ENCODE data around the gene PSMB5.

The PSMB5 gene

GRCh38 chr14:22979748-22980392, 54.8 kb downstream of the PSMB5 start:
- peaks cover 10 to 76% (median 67%) of the 10 kb centered on the region in 10 experiments for H3K4me1 ChIP-seq
- no peaks in the 10 kb centered on the region for H3K9me3 ChIP-seq (replicated peaks in 1 of 11)
- peak overlapping the region in 7 of 11 experiments; percentile 33 to 85 (median 69); a peak in 13 of 22 replicates for H3K9ac ChIP-seq
- peak overlapping the region; percentile 32 to 98 (median 94); a peak in 20 of 22 replicates for H3K4me2 ChIP-seq
- H3K27me3 ChIP-seq, result peaks cover 20 to 40% (median 30%) of the 10 kb centered on the region in 11 experiments
- H3K27ac ChIP-seq, result peak overlapping the region in 4 of 11 experiments; percentile 8 to 48 (median 32); a peak in 4 of 22 replicates
- peaks cover 0 to 21% (median 8%) of the 10 kb centered on the region in 11 experiments; a peak in 12 of 22 replicates for H3K36me3 ChIP-seq
- peaks cover 0 to 32% (median 0%) of the 10 kb centered on the region in 11 experiments; a peak in 6 of 22 replicates for H4K20me1 ChIP-seq
- TF ChIP-seq Cebpa-rat (IDR thresholded peaks at IDR 0.05), result no peak
- peak overlapping the region in 8 of 10 experiments; percentile 52 to 84 (median 76); a peak in 15 of 20 replicates for H3K4me3 ChIP-seq

GRCh38 chr14:22978981-22979671, 55.6 kb downstream of the PSMB5 start:
- no peaks in the 10 kb centered on the region for H3K9me3 ChIP-seq (replicated peaks in 1 of 11)
- peaks cover 0 to 32% (median 0%) of the 10 kb centered on the region in 11 experiments; a peak in 6 of 22 replicates for H4K20me1 ChIP-seq
- peak overlapping the region in 4 of 11 experiments; percentile 12 to 85 (median 76); a peak in 4 of 22 replicates for H3K9ac ChIP-seq
- peaks cover 20 to 40% (median 30%) of the 10 kb centered on the region in 11 experiments for H3K27me3 ChIP-seq
- H3K4me3 ChIP-seq, result peak overlapping the region in 3 of 10 experiments; percentile 71 to 82 (median 77); a peak in 1 of 20 replicates
- H3K4me1 ChIP-seq, result peaks cover 10 to 69% (median 62%) of the 10 kb centered on the region in 10 experiments
- no peak for TF ChIP-seq Cebpa-rat (IDR thresholded peaks at IDR 0.05)
- H3K4me2 ChIP-seq, result peak overlapping the region in 9 of 11 experiments; percentile 78 to 98 (median 95); a peak in 18 of 22 replicates
- H3K36me3 ChIP-seq, result peaks cover 0 to 28% (median 16%) of the 10 kb centered on the region in 11 experiments; a peak in 14 of 22 replicates
- peak overlapping the region in 1 of 11 experiments; percentile 9; a peak in 1 of 22 replicates for H3K27ac ChIP-seq

GRCh38 chr14:22978487-22978837, 56.2 kb downstream of the PSMB5 start:
- no peak overlapping the region for H3K4me3 ChIP-seq
- H3K27ac ChIP-seq, result no peak overlapping the region
- H3K27me3 ChIP-seq, result peaks cover 20 to 40% (median 30%) of the 10 kb centered on the region in 11 experiments
- peaks cover 10 to 63% (median 57%) of the 10 kb centered on the region in 10 experiments for H3K4me1 ChIP-seq
- H3K4me2 ChIP-seq, result peak overlapping the region in 6 of 11 experiments; percentile 17 to 98 (median 86); a peak in 11 of 22 replicates
- H3K36me3 ChIP-seq, result peaks cover 0 to 32% (median 19%) of the 10 kb centered on the region in 11 experiments; a peak in 14 of 22 replicates
- TF ChIP-seq Cebpa-rat (IDR thresholded peaks at IDR 0.05), result no peak
- H3K9me3 ChIP-seq (replicated peaks in 1 of 11), result no peaks in the 10 kb centered on the region
- peak overlapping the region in 2 of 11 experiments; percentile 19 to 69; a peak in 1 of 22 replicates for H3K9ac ChIP-seq
- H4K20me1 ChIP-seq, result peaks cover 0 to 32% (median 0%) of the 10 kb centered on the region in 11 experiments; a peak in 6 of 22 replicates

- Histone ChIP-seq H3K36me3 (peaks cover 0 to 38% (median 24%) of the 10 kb centered on the region in 11 experiments; a peak in 14 of 22 replicates), H3K9ac (peak overlapping the region in 5 of 11 experiments; percentile 19 to 69 (median 37); a peak in 4 of 22 replicates), H3K27me3 (peaks cover 20 to 40% (median 30%) of the 10 kb centered on the region in 11 experiments), H3K4me1 (peaks cover 10 to 57% (median 54%) of the 10 kb centered on the region in 10 experiments), H3K4me3 (no peak overlapping the region), H4K20me1 (peaks cover 0 to 32% (median 0%) of the 10 kb centered on the region in 11 experiments; a peak in 6 of 22 replicates), H3K9me3 (replicated peaks in 1 of 11) (no peaks in the 10 kb centered on the region), H3K27ac (no peak overlapping the region), H3K4me2 (peak overlapping the region in 8 of 11 experiments; percentile 26 to 98 (median 71); a peak in 9 of 22 replicates)
- TF ChIP-seq Cebpa-rat (IDR thresholded peaks at IDR 0.05), result no peak
Observed at GRCh38 chr14:22977684-22978486, 56.8 kb downstream of the PSMB5 start.

- H3K9ac ChIP-seq, result peak overlapping the region in 5 of 11 experiments; percentile 19 to 41 (median 37); a peak in 5 of 22 replicates
- TF ChIP-seq Cebpa-rat (IDR thresholded peaks at IDR 0.05), result no peak
- H3K27ac ChIP-seq, result no peak overlapping the region
Observed at GRCh38 chr14:22977434-22977683, 57.3 kb downstream of the PSMB5 start.

GRCh38 chr14:22976620-22977433, 57.9 kb downstream of the PSMB5 start:
- peaks cover 10 to 54% (median 51%) of the 10 kb centered on the region in 10 experiments for H3K4me1 ChIP-seq

More at GRCh38 chr14:22977434-22977683, 57.3 kb downstream of the PSMB5 start:
- H3K9me3 ChIP-seq (replicated peaks in 1 of 11), result no peaks in the 10 kb centered on the region
- peaks cover 0 to 32% (median 0%) of the 10 kb centered on the region in 11 experiments; a peak in 6 of 22 replicates for H4K20me1 ChIP-seq
- no peak overlapping the region for H3K4me3 ChIP-seq
- H3K4me1 ChIP-seq, result peaks cover 10 to 57% (median 52%) of the 10 kb centered on the region in 10 experiments
- peaks cover 0 to 43% (median 27%) of the 10 kb centered on the region in 11 experiments; a peak in 14 of 22 replicates for H3K36me3 ChIP-seq
- peak overlapping the region in 10 of 11 experiments; percentile 13 to 74 (median 46); a peak in 12 of 22 replicates for H3K4me2 ChIP-seq
- peaks cover 20 to 40% (median 30%) of the 10 kb centered on the region in 11 experiments for H3K27me3 ChIP-seq

More at GRCh38 chr14:22976620-22977433, 57.9 kb downstream of the PSMB5 start:
- Histone ChIP-seq H3K9me3 (replicated peaks in 1 of 11) (no peaks in the 10 kb centered on the region), H3K36me3 (peaks cover 0 to 47% (median 30%) of the 10 kb centered on the region in 11 experiments; a peak in 14 of 22 replicates), H3K27me3 (peaks cover 16 to 35% (median 25%) of the 10 kb centered on the region in 11 experiments), H3K4me3 (no peak overlapping the region), H3K27ac (no peak overlapping the region; a peak in 1 of 22 replicates), H4K20me1 (peaks cover 0 to 32% (median 0%) of the 10 kb centered on the region in 11 experiments; a peak in 6 of 22 replicates), H3K9ac (peak overlapping the region in 6 of 11 experiments; percentile 15 to 41 (median 36); a peak in 7 of 22 replicates), H3K4me2 (peak overlapping the region; percentile 13 to 74 (median 38); a peak in 18 of 22 replicates)
- TF ChIP-seq Cebpa-rat (IDR thresholded peaks at IDR 0.05), result no peak

Measured in BLaER1 treated with 17β-estradiol and CSF1 and Interleukin-3, amounts not matched to agents 10 nM and 100 nM (cell line).